ENCODE measurements around the gene PLEK2.

Gene PLEK2

DNA sequence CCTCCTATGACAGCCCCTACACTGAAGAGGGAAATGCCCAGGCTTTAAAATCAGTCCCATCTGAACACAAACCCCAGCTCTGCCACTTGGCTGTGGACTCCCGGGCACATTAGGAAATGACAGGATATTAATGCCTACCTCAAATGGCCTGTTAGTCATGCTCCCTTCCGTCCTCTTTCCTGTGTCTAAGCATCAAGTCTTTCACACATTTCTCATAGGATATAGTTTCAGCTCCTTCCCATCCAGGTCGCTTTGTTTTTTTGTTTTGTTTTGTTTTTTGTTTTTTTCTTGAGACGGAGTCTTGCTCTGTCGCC lies 16.1 kb downstream of the PLEK2 start:
- DNase-seq: no peak

DNA sequence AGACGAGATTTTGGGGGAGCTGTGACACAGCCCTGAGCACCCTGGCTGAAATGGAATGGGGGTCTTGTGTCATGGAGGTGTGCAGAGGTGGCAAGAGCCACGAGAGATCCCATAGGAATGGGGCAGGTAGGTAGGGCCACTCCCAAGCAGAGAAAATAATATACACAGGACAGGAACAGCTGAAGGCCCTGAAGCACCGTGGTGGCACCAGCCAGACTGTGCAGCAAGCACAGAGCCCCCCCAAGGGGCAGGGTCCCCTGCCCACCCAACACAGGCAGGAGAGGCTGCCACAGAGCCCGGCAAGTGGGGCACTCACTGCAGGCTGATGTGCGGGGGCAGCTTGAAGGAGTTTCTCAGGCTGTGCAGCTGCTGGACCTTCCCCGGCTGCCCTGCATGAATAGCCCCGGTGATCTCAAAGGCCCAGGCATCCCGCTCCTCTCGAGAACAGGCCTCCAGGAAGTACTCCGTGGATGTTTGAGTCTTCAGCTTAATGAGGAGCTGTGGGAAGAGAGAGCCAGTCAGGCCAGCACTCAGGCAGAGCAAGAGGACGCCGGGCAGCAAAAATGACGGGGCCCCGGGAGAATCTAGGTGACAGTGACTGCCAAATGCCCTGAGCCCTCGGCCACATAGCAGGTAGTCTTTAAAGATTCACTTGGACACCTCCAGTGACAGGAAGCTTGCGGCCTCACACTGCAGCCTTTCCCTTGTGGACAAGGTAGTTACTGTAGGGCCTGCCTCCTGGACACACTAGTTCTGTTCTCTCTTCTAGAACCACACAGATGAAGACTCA lies 16.7 kb downstream of the PLEK2 start:
- peak; percentile 82 for DNase-seq

DNA sequence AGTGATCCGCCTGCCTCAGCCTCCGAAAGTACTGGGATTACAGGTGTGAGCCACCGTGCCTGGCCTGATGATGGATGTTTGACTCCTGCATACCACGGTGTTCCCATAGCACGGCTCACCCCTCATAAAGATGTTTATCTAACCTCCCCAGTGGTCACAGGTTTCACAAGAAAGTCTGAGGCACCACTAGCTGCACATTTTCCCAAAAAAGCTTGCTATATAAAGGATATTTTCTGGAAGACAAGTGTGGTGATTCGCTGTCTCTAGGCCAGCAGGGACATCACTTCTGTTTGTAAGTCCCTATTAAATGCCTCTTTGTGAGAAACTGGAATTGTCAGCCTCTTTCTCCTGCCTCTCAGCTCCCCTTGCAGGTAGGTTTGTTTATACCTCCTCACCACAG lies 18.3 kb downstream of the PLEK2 start:
- no peak for DNase-seq

DNA sequence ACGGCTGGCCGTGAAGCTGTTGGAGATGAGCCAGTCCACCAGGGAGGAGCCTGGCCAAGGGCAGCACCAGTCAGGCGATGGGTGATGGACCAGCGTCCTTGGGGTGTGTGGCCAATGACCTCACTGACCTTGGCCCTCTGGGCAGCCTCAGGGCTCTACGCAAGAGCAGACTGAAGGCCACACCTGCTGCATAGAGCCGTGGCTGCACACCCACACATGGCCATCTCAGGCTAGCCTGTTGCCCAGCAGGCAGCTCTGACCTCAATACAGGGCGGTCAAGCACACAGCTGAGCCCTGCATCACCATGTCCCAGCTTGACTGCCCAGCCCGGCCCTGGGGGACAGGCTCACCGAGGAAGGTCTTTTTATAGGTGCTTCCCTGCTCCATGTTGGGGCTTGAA lies 19.2 kb downstream of the PLEK2 start:
- no peak for DNase-seq

DNA sequence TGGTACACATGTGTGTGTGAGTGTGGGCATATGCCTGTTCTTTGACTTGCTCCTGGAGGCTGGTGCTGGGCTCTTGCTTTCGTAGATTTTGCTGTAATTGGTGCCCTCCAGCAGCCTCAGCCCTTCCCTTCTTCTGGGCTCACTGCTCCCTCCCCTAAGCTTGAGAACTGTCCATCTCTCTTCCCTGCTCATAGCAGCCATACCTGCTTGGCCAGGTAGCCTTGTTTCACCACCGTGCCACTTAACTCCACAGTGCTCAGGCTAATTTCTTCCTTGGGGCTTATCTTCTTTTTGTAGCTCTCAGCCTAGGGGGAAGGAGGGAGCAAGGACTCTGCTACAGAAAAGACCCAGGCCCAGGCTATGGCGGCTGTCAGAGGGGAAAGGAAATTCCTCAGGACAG lies 19.8 kb downstream of the PLEK2 start:
- peak; percentile 79 for DNase-seq

DNA sequence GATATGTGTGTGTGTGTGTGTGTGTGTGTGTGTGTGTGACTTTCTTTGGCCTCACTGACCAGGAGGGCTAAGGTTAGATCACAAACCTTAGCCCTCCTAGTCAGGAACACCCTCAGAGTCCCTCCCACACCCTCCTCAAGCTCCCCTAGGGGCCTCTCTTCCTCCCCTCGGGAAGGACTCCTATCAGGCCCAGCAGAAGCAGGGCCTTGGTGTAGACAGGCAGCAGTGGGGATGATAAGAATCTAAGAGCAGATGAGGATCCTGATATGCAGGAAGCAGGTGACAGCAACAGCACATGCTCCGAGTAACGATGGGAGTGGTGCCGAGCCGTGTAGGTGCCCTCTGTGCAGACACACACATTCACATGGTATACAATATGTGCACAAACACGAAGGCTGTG lies 20.7 kb downstream of the PLEK2 start:
- DNase-seq: no peak

DNA sequence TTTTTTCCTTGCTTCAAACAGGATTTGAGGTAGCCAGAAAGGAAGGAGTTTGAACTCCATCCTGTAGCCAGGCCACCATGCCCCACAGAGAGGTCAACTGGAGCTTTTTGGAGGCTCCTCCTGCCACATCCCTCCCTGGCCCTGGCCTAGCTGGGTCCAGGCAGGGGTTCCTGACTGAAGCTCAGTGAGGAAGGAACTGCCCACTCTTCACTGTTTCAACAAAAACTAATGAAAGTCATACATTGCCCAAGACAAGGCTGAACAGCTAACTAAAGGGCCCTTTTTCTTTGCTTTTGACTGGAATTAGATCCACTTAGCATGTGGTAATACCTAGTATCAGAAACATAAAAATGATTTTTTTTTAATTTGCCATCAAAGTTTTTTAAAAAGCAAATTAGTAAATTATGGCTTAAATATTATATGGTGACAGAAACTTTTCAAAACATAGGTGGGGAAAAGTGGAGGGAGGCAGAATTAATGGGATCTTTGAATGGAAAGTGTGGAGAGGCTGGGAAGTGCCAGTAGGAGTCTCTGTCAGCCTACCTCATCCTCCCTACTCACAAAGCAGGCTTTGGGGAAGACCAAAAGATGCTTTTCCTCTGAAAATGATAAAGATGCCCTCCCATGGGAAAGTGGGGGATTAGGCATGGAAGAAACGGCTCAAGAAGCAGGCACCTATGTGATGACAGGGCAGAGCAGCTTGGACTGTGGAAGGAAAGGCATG lies 22.0 kb downstream of the PLEK2 start:
- DNase-seq: no peak

DNA sequence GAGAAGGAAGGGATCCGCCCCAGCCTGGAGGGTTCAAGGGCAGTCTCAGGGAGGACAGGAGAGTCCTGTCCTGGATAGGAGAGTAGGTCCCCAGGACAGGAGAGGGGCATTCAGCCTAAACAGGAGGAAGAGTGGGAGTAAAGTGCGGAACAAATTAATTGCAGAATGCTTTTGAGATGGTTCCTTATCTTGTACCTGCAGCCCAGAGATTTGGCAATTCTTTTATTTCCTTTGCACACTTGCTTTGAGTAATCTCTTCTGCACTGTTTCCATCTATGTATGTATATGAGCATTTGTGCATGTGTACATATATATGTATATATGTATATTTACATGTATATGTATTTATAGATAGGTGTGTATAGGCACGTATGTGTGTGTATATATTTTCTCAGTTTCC lies 22.7 kb downstream of the PLEK2 start:
- no peak for DNase-seq

DNA sequence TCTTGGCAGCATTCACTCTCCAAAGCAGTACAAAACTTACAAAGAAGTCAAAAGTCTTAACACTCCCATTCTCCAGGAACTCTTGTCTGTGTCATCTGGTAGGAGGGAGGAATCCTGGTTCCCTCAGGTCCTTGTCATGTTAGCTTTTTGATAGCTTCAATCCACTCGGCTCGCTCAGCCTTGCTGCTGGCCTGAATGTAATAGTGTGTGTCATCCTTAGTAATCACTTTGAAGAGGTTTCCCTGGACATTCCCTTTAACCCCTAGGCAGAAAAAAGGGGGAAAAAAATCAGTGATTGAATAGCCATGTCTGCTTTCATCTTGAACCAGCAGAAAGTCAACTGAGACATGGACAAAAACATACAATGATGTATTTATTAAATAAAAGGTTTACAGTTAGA lies 24.8 kb downstream of the PLEK2 start:
- DNase-seq: no peak

DNA sequence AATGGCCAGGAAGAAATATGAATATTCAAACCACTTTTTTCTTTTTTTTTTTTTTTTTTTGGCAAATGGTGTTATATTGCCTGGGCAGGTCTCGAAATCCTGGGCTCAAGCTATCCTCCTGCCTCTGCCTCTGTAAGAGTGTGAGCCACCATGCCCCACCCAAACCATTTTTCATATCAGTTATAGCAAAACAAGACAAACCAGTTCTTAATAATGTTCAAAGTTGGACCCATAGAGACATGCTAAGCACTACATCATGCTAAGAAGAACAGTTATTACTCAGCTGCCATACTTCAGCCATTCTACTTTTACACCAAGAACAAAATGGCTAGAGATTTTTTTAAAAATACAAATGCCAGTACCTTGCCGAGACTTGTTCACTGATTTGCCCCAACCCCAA lies 26.3 kb downstream of the PLEK2 start:
- DNase-seq: no peak

DNA sequence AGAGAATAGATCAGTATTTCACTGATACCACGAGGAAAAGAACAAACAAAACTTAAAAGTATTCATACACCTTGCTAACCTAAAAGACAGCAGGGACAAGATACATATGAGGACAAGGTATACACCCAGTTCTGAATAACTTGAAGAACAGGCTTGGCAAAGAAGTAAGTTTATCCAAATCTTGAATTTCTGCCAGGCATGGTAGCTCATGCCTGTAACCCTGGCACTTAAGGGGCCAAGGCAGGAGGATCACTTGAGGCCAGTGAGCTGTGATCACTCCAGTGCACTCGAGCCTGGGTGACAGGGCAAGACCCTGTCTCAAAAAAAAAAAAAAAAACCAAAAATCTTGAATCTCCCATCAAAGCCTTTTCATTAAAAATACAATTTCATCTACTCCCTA lies 26.8 kb downstream of the PLEK2 start:
- no peak for DNase-seq

DNA sequence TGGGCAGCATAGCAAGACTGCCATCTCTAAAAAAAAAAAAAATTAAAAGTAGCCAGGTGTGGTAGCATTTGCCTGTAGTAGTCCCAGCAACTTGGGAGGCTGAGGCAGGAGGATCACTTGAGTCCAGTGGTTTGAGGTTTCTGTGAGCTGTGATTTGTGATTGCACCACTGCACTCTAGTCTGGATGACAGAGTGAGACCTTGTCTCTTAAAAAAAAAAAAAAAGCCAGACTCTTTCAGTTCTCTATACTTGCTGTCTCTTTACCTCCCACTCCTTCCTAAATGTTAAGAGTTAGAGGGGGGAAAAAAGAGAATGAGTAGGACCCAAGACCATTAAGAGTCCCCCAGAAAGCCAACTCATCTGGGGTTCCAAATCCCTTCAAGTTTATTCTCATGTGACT lies 34.0 kb downstream of the PLEK2 start:
- no peak for DNase-seq

DNA sequence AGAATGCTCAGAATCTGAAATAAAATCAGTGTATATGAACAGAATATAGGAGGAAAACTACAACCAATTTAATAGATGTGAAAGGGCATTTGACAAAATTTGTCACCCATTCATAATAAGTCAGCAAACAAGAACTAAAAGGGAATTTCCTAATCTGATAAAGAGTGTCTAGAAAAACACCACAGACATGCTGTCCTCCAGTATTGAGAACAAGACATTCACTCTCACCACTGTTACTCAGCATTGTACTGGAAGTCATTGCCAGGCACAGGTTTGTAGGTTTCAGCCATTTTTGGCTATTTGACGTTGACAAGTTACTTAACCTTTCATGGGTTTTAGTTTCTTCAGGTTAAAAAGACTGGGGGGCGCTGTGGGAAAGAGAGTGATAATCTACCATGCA lies 38.6 kb downstream of the PLEK2 start:
- DNase-seq: no peak

DNA sequence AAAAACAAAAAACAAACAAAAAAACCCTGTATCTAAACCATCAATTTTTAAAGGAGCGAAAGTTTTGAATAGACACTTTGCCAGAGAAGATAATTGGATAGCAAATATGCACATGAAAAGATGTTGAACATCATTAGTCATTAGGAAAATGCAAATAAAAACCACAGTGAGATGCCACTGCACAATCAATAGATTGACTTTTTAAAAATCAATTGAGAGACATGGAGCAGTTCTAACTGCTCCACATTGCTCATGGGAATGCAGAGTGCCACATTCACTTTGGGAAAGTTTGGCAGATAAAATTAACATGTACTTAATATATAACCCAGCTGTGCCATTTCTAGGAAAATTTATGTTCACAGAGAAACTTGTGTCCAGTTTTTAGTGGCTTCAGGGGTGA lies 39.1 kb downstream of the PLEK2 start:
- no peak for DNase-seq

DNA sequence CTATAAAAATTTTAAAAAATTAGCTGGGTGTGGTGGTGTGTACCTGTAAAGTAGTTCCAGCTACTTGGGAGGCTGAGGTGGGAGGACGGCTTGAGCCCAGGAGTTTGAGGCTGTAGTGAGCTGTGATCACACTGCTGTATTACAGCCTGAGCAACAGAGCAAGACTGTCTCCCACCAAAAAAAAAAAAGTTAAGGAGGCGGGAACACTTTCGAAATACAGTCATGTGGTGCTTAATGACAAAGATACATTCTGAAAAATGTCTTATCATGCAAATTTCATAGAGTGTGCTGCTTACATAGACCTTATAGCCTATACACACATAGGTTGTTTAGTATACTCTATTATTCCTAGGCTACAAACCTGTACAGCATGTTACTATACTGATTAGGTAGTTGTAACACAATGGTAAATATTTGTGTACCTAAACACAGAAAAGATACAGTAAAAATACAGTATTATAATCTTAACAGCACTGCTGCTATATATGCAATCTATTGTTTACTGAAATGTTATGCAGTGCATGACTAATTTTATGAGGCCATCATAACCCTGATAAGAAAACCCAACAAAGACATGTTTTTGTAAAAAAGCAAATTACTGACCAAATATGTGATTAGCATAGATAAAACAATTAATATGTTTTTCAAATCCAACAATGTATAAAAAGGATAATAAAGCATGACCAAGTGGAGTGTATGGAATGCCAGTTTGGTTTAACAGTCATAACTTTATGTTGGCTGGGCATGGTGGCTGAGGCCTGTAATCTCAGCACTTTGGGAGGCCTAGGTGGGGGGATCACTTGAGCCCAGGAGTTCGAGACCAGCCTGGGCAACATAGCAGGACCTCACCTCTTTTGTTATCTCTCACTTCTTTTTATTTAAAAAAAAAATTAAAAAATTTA lies 40.5 kb downstream of the PLEK2 start:
- no peak for DNase-seq

DNA sequence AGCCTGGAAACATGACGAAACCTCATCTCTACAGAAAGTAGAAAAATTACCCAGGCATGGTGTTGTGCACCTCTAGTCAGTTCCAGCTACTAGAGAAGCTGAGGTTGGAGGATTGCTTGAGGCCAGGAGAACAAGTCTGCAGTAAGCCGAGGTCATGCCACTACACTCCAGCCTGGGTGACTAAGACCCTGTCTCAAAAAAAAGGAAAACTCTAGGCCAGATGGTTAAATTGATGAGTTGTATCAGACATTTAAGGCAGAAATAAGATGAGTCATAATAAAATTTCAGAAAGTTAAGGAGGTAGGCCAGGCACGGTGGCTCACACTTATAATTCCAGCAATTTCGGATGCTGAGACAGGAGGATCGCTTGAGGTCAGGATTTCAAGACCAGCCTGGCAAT lies 41.1 kb downstream of the PLEK2 start:
- no peak for DNase-seq

DNA sequence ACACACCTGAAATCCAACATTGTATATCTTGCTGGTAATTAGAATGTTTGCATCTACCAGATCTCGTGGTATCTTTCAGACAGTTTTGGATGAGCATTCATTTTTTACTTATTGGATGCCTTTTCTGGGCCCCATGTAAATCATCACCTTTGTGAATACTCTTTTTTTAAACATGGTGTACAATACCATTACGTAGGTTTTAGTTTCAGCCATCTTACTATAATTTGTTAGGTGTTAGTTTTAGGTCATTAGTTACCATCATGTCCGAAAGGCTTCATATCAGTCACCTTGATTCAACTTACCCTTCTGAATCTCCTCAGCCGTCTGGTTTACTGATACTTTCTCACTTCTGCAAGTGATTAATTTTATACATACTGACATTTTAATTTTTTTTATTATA lies 46.5 kb downstream of the PLEK2 start:
- DNase-seq: no peak

DNA sequence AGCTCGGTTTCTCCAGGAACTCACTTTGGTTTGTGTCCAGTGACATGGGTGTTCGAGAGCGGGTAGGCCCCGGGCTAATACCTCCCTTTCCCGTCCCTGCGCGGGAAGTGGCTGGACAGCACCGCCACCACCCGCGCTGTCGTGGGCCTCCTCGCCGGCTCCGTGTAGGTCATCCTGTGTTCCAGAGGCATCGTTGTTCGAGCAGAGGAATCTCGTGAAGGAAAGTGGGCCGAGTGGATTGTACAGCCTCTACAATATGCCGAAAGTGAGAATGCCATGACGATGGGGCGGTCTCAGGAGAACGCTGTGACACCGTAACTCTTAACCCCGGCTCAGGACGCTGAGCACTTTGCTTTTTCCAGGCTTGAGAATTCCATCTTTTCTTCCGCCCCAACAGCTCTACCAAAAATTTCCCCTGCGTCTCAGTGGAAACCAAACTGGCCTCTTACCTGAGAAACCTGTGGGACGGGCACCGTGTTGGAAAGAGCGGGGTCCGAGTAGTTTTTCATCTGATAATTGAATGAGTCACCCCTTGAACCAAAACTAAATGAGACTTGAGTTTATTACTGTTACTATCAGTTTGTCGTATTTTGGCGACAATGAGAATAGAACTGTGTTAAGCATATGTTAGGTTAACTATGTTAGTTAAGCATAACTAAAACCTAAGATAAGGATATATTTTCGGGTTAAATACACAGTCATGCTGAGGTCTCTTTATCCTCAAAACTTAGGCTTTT lies 51.3 kb downstream of the PLEK2 start:
- DNase-seq: no peak

DNA sequence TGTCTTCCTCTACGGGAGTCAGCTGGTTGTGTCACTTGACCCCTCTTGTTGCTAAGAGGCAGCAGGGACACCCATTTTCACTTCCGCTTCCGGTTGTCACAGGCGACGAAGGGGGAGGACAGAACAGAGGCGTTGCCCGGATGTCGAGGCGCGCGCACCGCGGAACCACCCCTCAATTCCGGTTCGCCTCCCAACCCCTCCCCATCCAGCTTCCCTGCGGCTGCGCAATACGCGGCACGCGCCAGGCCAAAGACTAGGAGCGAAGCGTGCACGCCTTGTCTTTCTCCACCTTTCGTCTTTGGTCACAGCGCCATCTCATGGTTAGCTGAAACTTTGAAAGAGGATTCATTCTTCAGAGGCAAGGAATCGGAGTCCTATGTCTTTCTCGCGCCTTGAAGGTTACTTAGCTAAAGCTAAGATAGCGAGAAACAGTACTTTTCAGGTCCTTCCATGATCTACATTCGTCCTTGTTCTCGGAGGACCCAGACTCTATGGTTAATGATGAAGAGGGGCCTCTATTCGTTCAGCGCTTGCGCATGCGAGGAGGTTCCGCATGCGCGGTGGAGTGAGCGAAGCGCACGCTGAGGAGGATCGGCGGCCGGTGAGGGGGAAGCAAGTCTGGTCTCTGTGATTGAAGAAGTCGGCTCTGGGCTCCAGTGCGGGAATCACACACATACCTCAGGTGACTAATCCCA lies 52.0 kb downstream of the PLEK2 start, which contains the start of the genes ATP6V1D and EIF2S1:
Gene ATP6V1D (minus strand): TSS at position 30 of the 695 bp plus-strand sequence. CDS start 106 bp downstream, outside the sequence.
Gene EIF2S1 (plus strand): TSS at position 554 of the 695 bp plus-strand sequence. CDS start 4,440 bp downstream, outside the sequence.
- peak; percentile 99 for DNase-seq

DNA sequence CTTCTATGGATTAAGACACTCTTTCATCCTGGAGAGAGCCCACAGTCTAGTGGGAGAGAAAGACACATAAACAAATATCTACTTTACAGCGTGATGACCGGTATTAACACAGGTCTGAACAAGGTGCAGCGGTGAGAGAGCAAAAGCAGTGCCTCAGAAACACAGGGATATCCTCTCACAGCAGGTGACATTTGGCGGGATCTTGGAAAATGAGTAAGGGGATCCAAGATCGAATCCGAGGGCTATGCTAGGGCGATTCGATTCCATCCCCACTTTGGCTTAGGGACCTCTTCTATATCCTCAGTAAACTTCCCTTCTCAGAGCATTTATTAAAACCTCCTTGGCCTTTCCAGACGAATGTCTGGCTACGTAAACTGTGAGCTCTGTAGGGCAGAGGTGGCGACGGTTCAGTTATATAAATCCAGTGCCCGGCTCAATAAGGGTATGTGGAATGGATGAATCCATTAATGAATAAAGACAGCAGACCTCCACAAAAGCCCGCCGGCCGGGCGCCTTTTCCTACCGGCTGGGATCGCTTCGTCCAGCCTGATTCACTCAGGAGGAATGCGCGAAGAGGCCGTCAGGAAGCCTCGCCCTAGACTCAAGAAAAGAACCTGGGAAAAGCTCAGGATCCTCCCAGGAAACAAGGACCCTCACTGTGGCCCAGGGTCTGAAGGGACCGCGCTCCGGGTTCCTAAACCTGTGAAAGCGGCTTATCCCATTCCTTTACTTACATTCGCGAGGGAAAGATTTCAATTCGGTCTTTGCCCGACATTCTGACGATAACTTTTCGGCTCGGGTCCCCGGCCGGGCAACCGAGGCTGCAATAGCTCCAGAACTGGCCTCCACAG lies 52.8 kb downstream of the PLEK2 start:
- DNase-seq: peak; percentile 78

DNA sequence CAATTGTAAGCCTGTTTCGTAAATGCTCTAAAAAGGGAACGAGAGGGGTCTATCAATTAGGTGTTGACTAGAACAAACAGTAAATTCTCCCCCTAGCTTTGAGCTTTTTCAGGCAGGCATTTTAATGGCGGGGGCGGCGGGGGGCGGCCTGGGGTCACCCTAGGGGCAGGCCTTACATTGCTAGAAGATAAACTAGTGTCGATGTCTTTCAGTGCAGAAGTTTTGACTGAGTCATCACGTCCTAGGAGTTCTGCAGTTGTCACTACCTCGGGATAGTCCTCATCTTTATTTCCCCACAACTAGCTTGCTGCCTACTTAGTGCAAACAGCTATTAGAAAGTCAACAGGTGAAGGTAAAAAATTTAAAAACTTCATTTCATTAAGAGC lies 54.0 kb downstream of the PLEK2 start:
- peak; percentile 53 for DNase-seq
